Measurements from ENCODE around the gene BUD23. TPM values are rescaled to one million over a fixed set of nuclear protein-coding genes. Genes with fewer than 3 reads are reported as not detected.

The BUD23 gene
- total RNA-seq, 1 donor from 2014 or later: 70.5 TPM

DNA sequence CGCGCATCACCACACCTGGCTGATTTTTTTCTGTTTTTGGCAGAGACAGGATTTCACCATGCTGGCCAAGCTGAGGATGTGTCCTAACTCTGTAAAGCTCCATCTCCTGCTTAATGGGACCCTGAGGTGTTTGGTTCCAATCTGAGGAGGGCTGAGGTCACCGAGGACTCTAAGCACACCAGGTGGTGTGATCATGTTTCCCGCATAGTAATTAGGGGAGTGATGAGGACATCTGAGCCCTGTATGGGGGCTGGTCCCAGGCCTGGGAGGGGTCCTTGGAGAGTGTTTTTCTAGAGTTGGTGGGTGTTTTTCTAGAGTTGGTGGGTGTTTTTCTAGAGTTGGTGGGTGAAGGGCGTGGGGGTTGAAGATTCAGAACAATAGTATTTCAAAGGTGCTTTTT is 58.2 kb downstream of the BUD23 start:
- DNase-seq (ENCODE audit: low read depth, low spot score): no peak

DNA sequence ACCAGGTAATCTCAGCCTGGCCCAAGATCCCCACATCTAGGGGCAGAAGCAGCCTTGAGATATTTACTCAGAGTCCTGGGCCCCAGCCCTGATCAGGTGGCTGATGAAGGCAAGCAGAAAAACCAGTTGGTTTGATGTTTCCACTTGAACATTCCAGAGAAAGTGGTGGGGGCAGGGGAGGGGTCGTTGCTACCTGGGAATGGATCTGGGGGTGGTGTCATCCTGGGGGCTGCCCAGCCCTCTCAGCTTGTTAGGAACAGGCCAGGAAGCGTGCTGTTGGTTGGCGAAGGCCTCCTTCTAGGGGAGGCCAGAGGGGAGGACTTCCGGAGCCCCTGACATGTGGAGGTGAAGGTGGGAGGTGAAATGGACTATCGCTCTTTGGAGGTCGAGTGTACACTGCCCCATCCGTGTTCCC is 58.9 kb downstream of the BUD23 start:
- DNase-seq (ENCODE audit: low read depth, low spot score): no peak

DNA sequence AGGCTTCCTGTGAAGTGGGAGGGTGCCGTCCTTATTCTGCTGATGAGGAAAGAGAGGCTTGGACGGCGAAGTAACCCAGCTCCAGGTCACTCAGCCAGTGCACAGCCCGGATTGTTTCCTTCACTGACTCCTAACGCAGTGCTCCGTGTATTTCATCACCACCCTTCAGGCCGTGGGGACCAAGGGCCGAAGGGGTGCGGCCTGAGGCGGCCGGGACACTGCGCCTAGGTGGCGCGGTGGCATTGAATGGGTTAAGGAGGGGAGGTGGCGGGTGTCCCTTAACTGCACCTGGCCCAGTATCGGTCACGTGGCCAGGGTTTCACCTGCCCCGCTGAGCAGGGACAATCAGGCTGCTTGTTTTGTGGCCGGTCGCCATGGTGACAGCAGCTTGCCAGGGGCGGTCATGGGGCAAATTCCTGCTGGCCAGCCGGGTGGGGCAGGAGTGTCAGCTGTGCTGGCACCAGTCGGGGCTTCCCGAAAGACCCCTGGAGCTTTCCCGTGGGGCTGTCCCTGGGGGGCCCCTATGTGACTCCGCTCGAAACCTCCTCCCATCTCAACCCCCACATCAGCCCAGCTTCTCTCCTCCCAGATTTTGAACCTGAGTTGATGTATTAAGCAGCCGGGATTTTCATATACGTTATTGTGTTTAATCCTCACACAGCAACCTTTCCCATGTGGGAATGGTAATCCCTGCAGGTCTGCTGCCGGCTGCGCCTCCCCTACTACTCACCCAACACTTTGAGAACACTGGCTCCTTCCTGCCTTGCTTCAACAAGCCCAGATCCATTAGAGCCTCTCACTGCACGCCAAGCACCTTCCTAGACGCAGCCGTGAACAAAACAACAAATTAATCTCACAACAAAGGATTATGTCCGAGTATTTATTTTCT is 59.6 kb downstream of the BUD23 start:
- DNase-seq (ENCODE audit: low read depth, low spot score): no peak

DNA sequence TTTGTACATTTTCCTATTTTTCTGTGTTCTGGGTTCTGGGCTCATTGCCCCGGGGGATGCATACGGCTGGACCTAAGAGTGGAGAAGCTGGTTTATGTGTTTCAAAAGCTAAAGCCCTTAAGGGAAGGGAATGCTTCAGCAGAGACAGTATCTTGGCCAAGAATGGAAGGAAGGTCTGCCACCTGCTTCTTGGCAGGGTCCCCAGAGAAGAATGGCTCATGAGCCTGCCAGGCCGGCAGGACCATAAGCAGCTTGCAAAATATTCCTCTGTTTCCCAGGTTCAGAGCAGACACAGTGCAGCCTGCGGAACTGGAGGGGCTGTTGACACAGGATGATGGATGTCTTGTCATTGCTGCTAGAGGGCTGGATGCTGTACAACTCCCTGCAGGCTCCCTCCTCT is 63.0 kb downstream of the BUD23 start:
- DNase-seq (ENCODE audit: low read depth, low spot score): no peak

Other genes with a start within 250 kb of the BUD23 start
- gene FZD9, start 249.8 kb upstream of the BUD23 start, total RNA-seq: 0.66 and 0.74 TPM in 2 replicates
- gene BAZ1B, start 161.3 kb upstream of the BUD23 start, total RNA-seq: 53.7 and 78.1 TPM in 2 replicates
- gene BCL7B, start 125.9 kb upstream of the BUD23 start, total RNA-seq: 22.9 and 23.9 TPM in 2 replicates
- gene TBL2, start 105.0 kb upstream of the BUD23 start, total RNA-seq: 47.0 and 83.0 TPM in 2 replicates
- not detected in 2 replicates for gene MLXIPL, start 59.1 kb upstream of the BUD23 start, total RNA-seq
- gene VPS37D, start 15.8 kb upstream of the BUD23 start, total RNA-seq: 2.5 and 4.3 TPM in 2 replicates
- gene DNAJC30, start 144 bp upstream of the BUD23 start, total RNA-seq: 1.9 and 2.7 TPM in 2 replicates
- 21.8 and 23.5 TPM in 2 replicates for gene STX1A, start 36.1 kb downstream of the BUD23 start, total RNA-seq
- gene ABHD11, start 55.2 kb downstream of the BUD23 start, total RNA-seq: 10.4 and 11.9 TPM in 2 replicates
- gene CLDN3, start 86.7 kb downstream of the BUD23 start, total RNA-seq: 0.07 TPM in 1 of 2 replicates, not detected in the other
- gene CLDN4, start 147.4 kb downstream of the BUD23 start, total RNA-seq: 0.07 TPM in 2 replicates
- gene METTL27, start 158.9 kb downstream of the BUD23 start, total RNA-seq: 0.99 and 1.0 TPM in 2 replicates
- gene TMEM270, start 177.6 kb downstream of the BUD23 start, total RNA-seq: not detected in 2 replicates